Type B pancreatic cell (in vitro differentiated cells): ENCODE results near the gene TIMM22. TPM values are rescaled to one million over a fixed set of nuclear protein-coding genes. Genes with fewer than 3 reads are reported as not detected.

Experiments used
- DNase-seq: peaks from one replicate; pipeline ENCODE4 v3.0.0; 2021; ENCODE audit warnings: mixed read lengths; ENCODE audit not compliant: unreplicated experiment; ENCODE audit errors: extremely low spot score
- H3K27ac Mint-ChIP-seq: 2 replicates; pipeline ENCODE4 v1.8.0; 2021; ENCODE audit warnings: mild to moderate bottlenecking, mixed read lengths
- H3K27me3 Mint-ChIP-seq: 2 replicates; pipeline ENCODE4 v1.8.0; 2021; ENCODE audit warnings: mixed read lengths
- H3K36me3 Mint-ChIP-seq: 2 replicates; pipeline ENCODE4 v1.8.0; 2021; ENCODE audit warnings: mixed read lengths
- H3K4me1 Mint-ChIP-seq: one replicate; pipeline ENCODE4 v1.8.0; 2021; ENCODE audit warnings: mixed read lengths; ENCODE audit not compliant: unreplicated experiment
- H3K4me3 Mint-ChIP-seq: 2 replicates; pipeline ENCODE4 v1.8.0; 2021; ENCODE audit warnings: mild to moderate bottlenecking, mixed read lengths
- H3K9me3 Mint-ChIP-seq: 2 replicates; pipeline ENCODE4 v1.8.0; 2021; ENCODE audit warnings: mixed read lengths
- CTCF ChIP-seq: fragments of 200-600 bp; sonication (generic); conservative IDR thresholded peaks from 2 replicates; pipeline ENCODE4 v1.5.0; 2021; ENCODE audit warnings: antibody characterized with exemption, mild to moderate bottlenecking
- total RNA-seq: library from RNA; stranded (reverse); gene quantifications from 2 replicates; pipeline ENCODE4 v1.2.1, GENCODE V29; 2021; ENCODE audit warnings: low replicate concordance

TIMM22 gene
- total RNA-seq, 1 donor from 2014 or later = 20.1 TPM

- Mint-ChIP-seq H3K27ac (no peak overlapping the region), H3K4me3 (no peak overlapping the region), H3K27me3 (no peaks in the 10 kb centered on the region), H3K9me3 (no peaks in the 10 kb centered on the region), H3K4me1 (peaks cover 42% of the 10 kb centered on the region), H3K36me3 (peaks cover 19% of the 10 kb centered on the region)
- DNase-seq = no peak
- no peak for TF ChIP-seq CTCF
Observed at GRCh38 chr17:1003972-1004768, 7.2 kb downstream of the TIMM22 start.

GRCh38 chr17:1004769-1005295 is 7.9 kb downstream of the TIMM22 start:
- H3K4me3 Mint-ChIP-seq = peak overlapping the region; percentile 35
- H3K36me3 Mint-ChIP-seq = peaks cover 14% of the 10 kb centered on the region
- H3K27me3 Mint-ChIP-seq = no peaks in the 10 kb centered on the region
- no peak for DNase-seq
- TF ChIP-seq CTCF = no peak
- H3K9me3 Mint-ChIP-seq = no peaks in the 10 kb centered on the region
- H3K27ac Mint-ChIP-seq = peak overlapping the region; percentile 61
- peaks cover 39% of the 10 kb centered on the region for H3K4me1 Mint-ChIP-seq

- no peak for TF ChIP-seq CTCF
- H3K27ac Mint-ChIP-seq = peak overlapping the region; percentile 61
- peak overlapping the region; percentile 35 for H3K4me3 Mint-ChIP-seq
- no peak for DNase-seq
- H3K27me3 Mint-ChIP-seq = no peaks in the 10 kb centered on the region
- peaks cover 35% of the 10 kb centered on the region for H3K4me1 Mint-ChIP-seq
- no peaks in the 10 kb centered on the region for H3K9me3 Mint-ChIP-seq
- H3K36me3 Mint-ChIP-seq = peaks cover 11% of the 10 kb centered on the region
Observed at GRCh38 chr17:1005361-1005946, 8.5 kb downstream of the TIMM22 start.

GRCh38 chr17:1006054-1006453 is 9.1 kb downstream of the TIMM22 start:
- Mint-ChIP-seq H3K36me3 (peaks cover 7% of the 10 kb centered on the region), H3K27me3 (no peaks in the 10 kb centered on the region), H3K4me1 (peaks cover 29% of the 10 kb centered on the region), H3K9me3 (no peaks in the 10 kb centered on the region), H3K4me3 (no peak overlapping the region), H3K27ac (no peak overlapping the region)
- DNase-seq = no peak
- TF ChIP-seq CTCF = no peak

- H3K9me3 Mint-ChIP-seq = no peaks in the 10 kb centered on the region
- H3K27me3 Mint-ChIP-seq = no peaks in the 10 kb centered on the region
- TF ChIP-seq CTCF = no peak
Observed at GRCh38 chr17:1007310-1008007, 10.5 kb downstream of the TIMM22 start.

More at GRCh38 chr17:1007310-1008007, 10.5 kb downstream of the TIMM22 start:
- peaks cover 20% of the 10 kb centered on the region for H3K4me1 Mint-ChIP-seq
- no peak overlapping the region for H3K27ac Mint-ChIP-seq
- H3K4me3 Mint-ChIP-seq = no peak overlapping the region
- no peaks in the 10 kb centered on the region for H3K36me3 Mint-ChIP-seq
- no peak for DNase-seq
